Measurements from ENCODE around the gene SLC38A6. TPM values are rescaled to one million over a fixed set of nuclear protein-coding genes. Genes with fewer than 3 reads are reported as not detected.

SLC38A6 gene
- total and polyA plus RNA-seq, 9 of the 15 experiments (the other 6 are each of a cell fraction or from before 2014, with no cell fraction given) = 9.8 to 40.3 (median 17.6) TPM

GRCh38 chr14:60980811-60981632 lies at the start of gene SLC38A6, which contains the start of gene TRMT5 (continued):
- TF ChIP-seq NR3C1 (CRISPR knock-in tag; IDR thresholded peaks at IDR 0.05) (no peak), ATF2 (CRISPR knock-in tag; IDR thresholded peaks at IDR 0.05) (0 out of 2 replicates have a peak, but pooled peaks have one; percentile 21), NEUROD1 (IDR thresholded peaks at IDR 0.05; ENCODE audit: borderline replicate concordance, low read depth, low read length, partially characterized antibody) (peak; percentile 39), PRPF4 (IDR thresholded peaks at IDR 0.05; ENCODE audit: insufficient read depth, low read depth, low read length, poor library complexity, severe bottlenecking) (no peak), EP400 (IDR thresholded peaks at IDR 0.05) (peak; percentile 89), ZNF121 (CRISPR knock-in tag; conservative IDR thresholded peaks at IDR 0.05) (no peak), IRF9 (tag; IDR thresholded peaks at IDR 0.05) (no peak), ZNF780A (CRISPR knock-in tag; IDR thresholded peaks at IDR 0.05) (no peak), ELF1 (tag; IDR thresholded peaks at IDR 0.05) (peak; percentile 83), HCFC1 (IDR thresholded peaks at IDR 0.05; ENCODE audit: low read depth, low read length) (peak; percentile 76), KHSRP (IDR thresholded peaks at IDR 0.05) (peak; percentile 92), ATF3 (IDR thresholded peaks at IDR 0.05) (peak; percentile 99), ATF3 (CRISPR knock-in tag; conservative IDR thresholded peaks at IDR 0.05) (no peak), ETS1 (conservative IDR thresholded peaks at IDR 0.05; ENCODE audit: control insufficient read depth, low read depth, low read length) (peak; percentile 51), ZBTB7A (IDR thresholded peaks at IDR 0.05; ENCODE audit: borderline replicate concordance, control insufficient read depth, low read depth, low read length) (peak; percentile 34; the same call in 1 of the 2 replicates), U2AF2 (optimal IDR thresholded peaks at IDR 0.05; ENCODE audit: low read depth, low read length) (no peak), NR4A1 (CRISPR knock-in tag; IDR thresholded peaks at IDR 0.05) (no peak), NR4A1 (tag; IDR thresholded peaks at IDR 0.05) (no peak), ZEB2 (IDR thresholded peaks at IDR 0.05) (no peak), ZBTB5 (IDR thresholded peaks at IDR 0.05) (no peak), ZNF24 (IDR thresholded peaks at IDR 0.05) (peak; percentile 41; the same call in 1 of the 2 replicates), CBFA2T2 (conservative IDR thresholded peaks at IDR 0.05) (no peak), MTA1 (IDR thresholded peaks at IDR 0.05; ENCODE audit: borderline replicate concordance) (peak; percentile 98)

Data from K562 (cell line).